SK-N-MC (cell line): Measurements from ENCODE around the gene SPARCL1.

ENCODE experiments used
- EZH2 ChIP-seq: fragments of 200-600 bp; sonication (generic); IDR thresholded peaks from one replicate; pipeline ENCODE4 v1.6.1; 2017; ENCODE audit warnings: antibody characterized with exemption
- POLR2AphosphoS5 ChIP-seq: IDR thresholded peaks from 2 replicates; pipeline ENCODE4 v1.6.1; 2012; ENCODE audit warnings: mild to moderate bottlenecking, low read depth, low read length, borderline replicate concordance

DNA sequence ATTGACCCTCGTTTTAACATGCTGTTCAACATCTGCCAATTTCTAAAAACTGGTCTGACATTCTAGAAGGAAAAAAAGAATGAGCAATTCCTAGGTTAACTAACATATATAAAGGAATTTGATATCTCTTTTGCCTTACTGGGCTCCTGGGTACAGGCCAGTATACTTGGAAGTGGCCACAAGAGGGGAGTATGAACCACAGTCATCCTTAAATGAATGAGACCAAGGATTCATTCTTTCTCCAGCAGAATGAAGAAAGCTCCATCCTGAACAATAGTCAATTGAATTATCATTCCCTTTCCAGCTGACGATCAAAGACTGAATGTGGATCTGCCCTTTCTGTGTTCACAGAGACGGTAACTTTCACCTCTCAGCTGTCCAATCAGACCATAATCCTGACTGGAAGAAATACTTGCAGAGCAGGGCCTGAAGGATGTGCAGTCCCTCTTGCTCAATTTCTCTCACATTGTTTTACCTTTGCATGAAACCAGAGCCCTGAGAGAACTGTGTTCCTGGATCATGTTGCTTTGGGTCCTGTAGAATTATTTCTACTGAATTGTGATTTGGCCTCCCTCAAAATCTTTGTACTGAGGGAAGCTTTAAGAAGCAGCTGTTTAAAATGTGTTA, 14.8 kb upstream of the SPARCL1 start:
- TF ChIP-seq POLR2AphosphoS5: no peak
- no peak for TF ChIP-seq EZH2
